A204.1 (cell line): ENCODE results near the gene SMARCD2.
"Not testable (repeated sequence)": the region's sequence is repeated elsewhere in the genome, so short reads cannot be mapped to it uniquely, and the experiment has no call there.

ENCODE experiments used
- FAIRE-seq: peaks from 2 replicates; lab custom pipeline; 2012; peaks lifted over from hg19 to GRCh38; lab: Jason Lieb, UNC

Gene SMARCD2

DNA sequence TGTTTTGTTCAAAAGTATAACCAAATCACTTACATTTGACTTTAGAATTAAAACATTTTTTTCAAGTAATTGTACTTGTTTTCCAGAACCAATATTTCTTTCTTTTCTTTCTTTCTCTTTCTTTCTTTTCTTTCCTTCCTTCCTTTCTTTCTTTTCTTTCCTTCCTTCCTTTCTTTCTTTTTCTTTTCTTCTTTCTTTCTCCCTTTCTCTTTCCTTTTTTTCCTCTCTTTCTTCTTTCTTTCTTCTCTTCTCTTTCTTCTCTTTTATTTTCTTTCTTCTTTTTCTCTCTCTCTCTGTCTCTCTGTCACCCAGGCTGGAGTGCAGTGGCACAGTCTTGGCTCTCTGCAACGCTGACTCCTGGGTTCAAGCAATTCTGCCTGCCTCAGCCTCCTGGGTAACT, 41.7 kb downstream of the SMARCD2 start:
- FAIRE-seq = no peak

DNA sequence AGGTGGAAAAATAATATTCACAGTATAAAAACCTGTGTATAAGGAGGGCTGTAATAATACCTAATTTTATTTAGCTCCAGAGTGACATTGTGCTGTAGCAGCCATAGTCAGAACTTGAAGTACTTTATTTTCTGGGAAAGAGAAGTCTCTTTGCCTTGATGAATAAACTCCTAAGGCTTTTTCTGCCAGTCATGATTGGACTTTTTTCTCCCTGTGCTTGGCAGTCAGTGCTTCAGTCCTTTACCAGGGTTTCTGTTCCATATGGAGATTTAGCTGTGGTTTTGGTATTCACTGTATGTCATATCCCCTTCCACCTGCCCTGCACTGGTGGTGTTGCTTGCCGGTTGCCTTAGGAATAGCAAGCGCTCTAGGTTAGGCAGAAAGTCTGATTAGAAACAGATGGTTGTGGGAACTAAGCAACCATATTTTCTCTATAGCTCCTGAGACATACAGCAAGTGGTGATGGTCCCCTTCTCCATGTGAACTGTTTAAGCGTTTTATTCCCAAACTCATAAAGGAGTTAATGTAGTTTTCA, 43.8 kb downstream of the SMARCD2 start:
- no peak for FAIRE-seq

DNA sequence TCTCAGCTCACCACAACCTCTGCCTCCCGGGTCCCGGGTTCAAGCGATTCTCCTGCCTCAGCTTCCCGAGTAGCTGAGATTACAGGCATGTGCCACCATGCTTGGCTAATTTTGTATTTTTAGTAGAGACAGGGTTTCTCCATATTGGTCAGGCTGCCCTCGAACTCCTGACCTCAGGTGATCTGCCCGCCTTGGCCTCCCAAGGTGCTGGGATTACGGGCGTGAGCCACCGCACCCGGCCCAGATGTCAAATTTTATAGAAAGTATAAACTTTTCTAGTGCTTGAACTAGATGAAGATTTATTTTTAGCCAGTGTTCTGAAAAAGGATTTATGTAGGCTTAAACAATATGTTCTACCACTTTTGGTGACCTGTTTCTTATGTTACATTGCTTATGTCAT, 46.1 kb downstream of the SMARCD2 start:
- FAIRE-seq = not testable (repeated sequence)

DNA sequence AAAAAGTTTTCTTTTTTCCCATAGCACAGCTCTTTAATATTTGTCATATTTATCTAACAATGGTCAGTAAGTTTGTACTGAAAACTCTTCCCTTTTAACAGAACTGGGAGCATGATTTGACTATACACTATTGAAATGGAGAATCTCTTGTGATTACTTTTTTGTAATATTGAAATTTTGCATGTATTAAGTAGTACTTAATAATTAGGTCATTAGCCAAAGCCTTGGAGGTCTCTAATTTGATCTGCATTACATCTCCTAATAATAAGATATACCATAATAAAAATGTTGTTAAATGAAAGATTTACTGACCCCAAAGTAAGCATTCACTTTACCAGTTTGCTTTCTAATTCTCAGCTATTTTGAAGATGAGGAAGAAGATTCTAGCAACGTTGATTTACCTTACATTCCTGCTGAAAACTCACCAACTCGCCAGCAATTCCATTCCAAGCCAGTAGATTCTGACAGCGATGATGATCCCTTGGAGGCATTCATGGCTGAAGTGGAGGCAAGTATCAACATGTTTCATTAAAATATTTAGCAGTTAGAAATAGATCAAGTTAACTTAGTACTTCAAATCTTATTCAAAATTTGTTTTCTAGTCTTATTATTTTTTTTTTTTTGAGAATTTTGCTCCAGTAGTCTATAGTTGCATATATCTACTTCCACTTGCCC, 50.3 kb downstream of the SMARCD2 start:
- no peak for FAIRE-seq

GRCh38 chr17:63790057-63790456, 52.4 kb downstream of the SMARCD2 start:
- no peak for FAIRE-seq

GRCh38 chr17:63786971-63787711, 55.3 kb downstream of the SMARCD2 start:
- FAIRE-seq = no peak

DNA sequence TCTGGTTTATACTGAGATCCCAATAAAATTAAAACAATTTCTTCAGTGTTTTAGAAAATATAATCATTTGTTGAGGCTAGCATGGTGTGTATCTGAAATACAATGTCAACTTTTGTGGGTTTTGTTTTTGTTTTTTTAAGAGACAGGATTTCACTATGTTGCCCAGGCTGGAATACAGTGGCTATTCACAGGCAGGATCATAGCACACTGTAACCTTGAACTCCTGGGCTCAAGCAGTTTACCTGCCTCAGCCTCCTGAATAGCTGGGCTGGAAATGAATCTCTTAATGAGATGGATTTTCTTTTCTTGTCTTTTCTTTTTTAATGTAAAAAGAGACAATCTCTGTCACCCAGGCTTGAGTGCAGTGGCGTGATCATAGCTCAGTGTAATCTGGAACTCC, 56.4 kb downstream of the SMARCD2 start:
- no peak for FAIRE-seq

- FAIRE-seq = no peak
Measured at GRCh38 chr17:63785556-63785955, 56.9 kb downstream of the SMARCD2 start.

- FAIRE-seq = no peak
Measured at GRCh38 chr17:63783522-63783921, 59.0 kb downstream of the SMARCD2 start.
